ENCODE data around the gene STAT4. TPM values are rescaled to one million over a fixed set of nuclear protein-coding genes. Genes with fewer than 3 reads are reported as not detected.

The STAT4 gene
- total RNA-seq, 2 experiments from 2014 or later: 77.1 to 83.0 TPM

DNA sequence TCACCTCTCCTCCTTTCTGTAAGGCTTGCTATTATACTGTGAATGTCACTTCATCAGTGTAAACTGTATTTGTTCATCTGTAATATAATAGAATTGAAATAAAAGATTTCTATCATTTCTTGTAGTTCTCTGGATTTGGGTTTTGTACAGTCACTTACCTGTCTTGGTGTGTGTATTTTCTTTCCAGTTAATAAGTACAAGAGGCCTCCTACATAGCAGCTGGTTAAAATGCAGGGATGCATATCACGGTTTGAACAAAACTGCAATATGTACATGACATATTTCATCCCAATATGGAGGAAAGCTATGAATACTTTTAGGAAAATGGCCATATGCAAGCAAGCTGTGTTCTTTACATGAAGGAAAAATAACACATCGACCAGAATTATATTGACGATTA is 131.4 kb downstream of the STAT4 start:
- Mint-ChIP-seq H3K9me3 (no peaks in the 10 kb centered on the region), H3K27ac (no peak overlapping the region), H3K4me3 (no peak overlapping the region), H3K27me3 (no peaks in the 10 kb centered on the region), H3K4me1 (ENCODE audit: low read depth) (peaks cover 28% of the 10 kb centered on the region), H3K36me3 (ENCODE audit: low read depth) (peaks cover 3% of the 10 kb centered on the region)
- DNase-seq (no peak), ATAC-seq (ENCODE audit: poor library complexity) (no peak)
- TF ChIP-seq, protein P1, sequence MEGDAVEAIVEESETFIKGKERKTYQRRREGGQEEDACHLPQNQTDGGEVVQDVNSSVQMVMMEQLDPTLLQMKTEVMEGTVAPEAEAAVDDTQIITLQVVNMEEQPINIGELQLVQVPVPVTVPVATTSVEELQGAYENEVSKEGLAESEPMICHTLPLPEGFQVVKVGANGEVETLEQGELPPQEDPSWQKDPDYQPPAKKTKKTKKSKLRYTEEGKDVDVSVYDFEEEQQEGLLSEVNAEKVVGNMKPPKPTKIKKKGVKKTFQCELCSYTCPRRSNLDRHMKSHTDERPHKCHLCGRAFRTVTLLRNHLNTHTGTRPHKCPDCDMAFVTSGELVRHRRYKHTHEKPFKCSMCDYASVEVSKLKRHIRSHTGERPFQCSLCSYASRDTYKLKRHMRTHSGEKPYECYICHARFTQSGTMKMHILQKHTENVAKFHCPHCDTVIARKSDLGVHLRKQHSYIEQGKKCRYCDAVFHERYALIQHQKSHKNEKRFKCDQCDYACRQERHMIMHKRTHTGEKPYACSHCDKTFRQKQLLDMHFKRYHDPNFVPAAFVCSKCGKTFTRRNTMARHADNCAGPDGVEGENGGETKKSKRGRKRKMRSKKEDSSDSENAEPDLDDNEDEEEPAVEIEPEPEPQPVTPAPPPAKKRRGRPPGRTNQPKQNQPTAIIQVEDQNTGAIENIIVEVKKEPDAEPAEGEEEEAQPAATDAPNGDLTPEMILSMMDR (IDR thresholded peaks at IDR 0.05): no peak
- ChIA-PET CTCF (interaction anchor here (0.9 to 1.3 kb wide), 2 partner anchors 18 to 136 kb away, joined by 3 read pairs; no protein-coding TSS in a partner anchor), POLR2A (interaction anchor here (0.5 to 3.1 kb wide), 24 partner anchors 8 to 660 kb away, joined by 3 to 45 read pairs (median 6); partner anchors contain the start of genes GLS, NABP1 and STAT4)
- Histone ChIP-seq H3K27ac (ENCODE audit: low read depth in 1 of 2, low read length in 2 of 2) (peak overlapping the region in 1 of 2 donors; percentile 18), H3K36me3 (ENCODE audit: insufficient read depth, low read length) (no peaks in the 10 kb centered on the region), H3K9me3 (ENCODE audit: control insufficient read depth in 1 of 2, insufficient read depth in 1 of 2, low read length in 2 of 2) (no peaks in the 10 kb centered on the region), H3K4me1 (ENCODE audit: insufficient read depth, low read length) (peaks cover 60% of the 10 kb centered on the region), H3K4me3 (ENCODE audit: low read length) (no peak overlapping the region), H3K27me3 (ENCODE audit: control insufficient read depth in 1 of 2, insufficient read depth in 2 of 2, low read length in 2 of 2) (no peaks in the 10 kb centered on the region)
- intact Hi-C loops (cut with DNase I, micrococcal nuclease): loop anchor here in 1 of 2 experiments (5.0 to 10.0 kb wide), 2 partner anchors 137 to 1235 kb away; partner anchors contain the start of genes GLS, ORMDL1 and PMS1

DNA sequence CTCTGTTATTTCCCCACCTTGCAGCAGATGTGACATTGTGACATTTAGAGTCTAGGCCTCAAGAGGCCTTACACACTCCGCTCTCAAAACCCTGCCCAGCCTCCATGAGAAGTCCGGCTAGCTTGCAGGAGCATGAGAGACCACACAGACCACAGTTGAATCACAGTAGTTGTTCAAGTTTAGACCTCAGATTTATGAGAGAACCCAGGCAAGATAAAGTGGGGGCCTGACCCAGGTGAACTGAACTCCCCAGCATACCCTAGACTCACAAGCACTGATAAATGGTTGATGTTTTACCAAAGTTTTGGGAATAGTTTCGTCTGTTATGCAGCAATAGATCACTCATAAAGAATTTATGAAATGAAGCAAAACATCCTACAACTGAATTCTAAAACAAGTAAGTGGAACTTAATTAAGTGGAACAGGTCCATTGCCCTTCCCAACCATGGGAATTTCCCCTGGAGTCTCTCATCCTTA is 132.1 kb downstream of the STAT4 start:
- ChIA-PET POLR2A (interaction anchor here (2.0 to 3.1 kb wide), 5 partner anchors 8 to 138 kb away, joined by 5 to 45 read pairs (median 14); partner anchors contain the start of gene GLS), CTCF (no interaction called here)
- peak overlapping the region in 1 of 2 donors; percentile 4 for H3K27ac ChIP-seq (ENCODE audit: low read depth in 1 of 2, low read length in 2 of 2)
- ATAC-seq (ENCODE audit: poor library complexity) (no peak), DNase-seq (peak in 3 of 14 experiments; percentile 21 to 38 (median 29))
- intact Hi-C loops (cut with DNase I, micrococcal nuclease): loop anchor here in 1 of 2 experiments (5.0 to 10.0 kb wide), 2 partner anchors 136 to 1234 kb away; partner anchors contain the start of genes GLS, ORMDL1 and PMS1
- peaks cover 58% of the 10 kb centered on the region for H3K4me1 ChIP-seq (ENCODE audit: insufficient read depth, low read length)
- no peaks in the 10 kb centered on the region for H3K9me3 ChIP-seq (ENCODE audit: control insufficient read depth in 1 of 2, insufficient read depth in 1 of 2, low read length in 2 of 2)
- H3K36me3 ChIP-seq (ENCODE audit: insufficient read depth, low read length): no peaks in the 10 kb centered on the region
- no peak overlapping the region for H3K27ac Mint-ChIP-seq
- no peaks in the 10 kb centered on the region for H3K27me3 ChIP-seq (ENCODE audit: control insufficient read depth in 1 of 2, insufficient read depth in 2 of 2, low read length in 2 of 2)
- peaks cover 3% of the 10 kb centered on the region for H3K36me3 Mint-ChIP-seq (ENCODE audit: low read depth)
- no peaks in the 10 kb centered on the region for H3K27me3 Mint-ChIP-seq
- TF ChIP-seq, protein P1 (IDR thresholded peaks at IDR 0.05): no peak
- H3K4me3 Mint-ChIP-seq: peak overlapping the region; percentile 79
- H3K4me1 Mint-ChIP-seq (ENCODE audit: low read depth): peaks cover 28% of the 10 kb centered on the region
- H3K9me3 Mint-ChIP-seq: no peaks in the 10 kb centered on the region
- H3K4me3 ChIP-seq (ENCODE audit: low read length): peak overlapping the region; percentile 6

DNA sequence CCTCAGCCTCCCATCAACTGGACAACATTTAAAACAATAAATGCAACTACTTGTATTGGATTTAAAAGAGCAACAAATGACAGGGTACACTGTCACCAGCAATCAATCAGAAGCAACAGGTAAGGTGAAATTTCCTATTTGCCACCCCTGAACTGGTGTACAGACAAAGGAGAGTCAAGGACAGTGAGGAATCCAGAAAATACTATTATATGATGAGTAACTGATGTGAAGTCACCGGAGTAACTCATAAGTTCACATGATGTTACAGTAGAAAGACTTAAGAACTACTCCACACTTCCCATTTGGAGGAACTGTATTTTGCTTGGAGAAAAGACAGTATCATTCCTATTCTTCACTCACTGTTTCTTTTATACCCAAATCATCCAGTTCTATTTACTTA is 132.7 kb downstream of the STAT4 start:
- no peaks in the 10 kb centered on the region for H3K27me3 ChIP-seq (ENCODE audit: control insufficient read depth in 1 of 2, insufficient read depth in 2 of 2, low read length in 2 of 2)
- H3K4me1 ChIP-seq (ENCODE audit: insufficient read depth, low read length): peaks cover 52% of the 10 kb centered on the region
- ChIA-PET CTCF (no interaction called here), POLR2A (no interaction called here)
- H3K9me3 Mint-ChIP-seq: no peaks in the 10 kb centered on the region
- H3K27ac ChIP-seq (ENCODE audit: low read depth in 1 of 2, low read length in 2 of 2): no peak overlapping the region
- TF ChIP-seq, protein P1 (IDR thresholded peaks at IDR 0.05): no peak
- DNase-seq: no peak
- H3K27me3 Mint-ChIP-seq: no peaks in the 10 kb centered on the region
- peaks cover 28% of the 10 kb centered on the region for H3K4me1 Mint-ChIP-seq (ENCODE audit: low read depth)
- peaks cover 3% of the 10 kb centered on the region for H3K36me3 Mint-ChIP-seq (ENCODE audit: low read depth)
- H3K36me3 ChIP-seq (ENCODE audit: insufficient read depth, low read length): no peaks in the 10 kb centered on the region
- intact Hi-C loops (cut with DNase I, micrococcal nuclease): loop anchor here in 1 of 2 experiments (5.0 to 10.0 kb wide), 2 partner anchors 136 to 1233 kb away; partner anchors contain the start of genes GLS, ORMDL1 and PMS1
- no peak for ATAC-seq (ENCODE audit: poor library complexity)
- H3K9me3 ChIP-seq (ENCODE audit: control insufficient read depth in 1 of 2, insufficient read depth in 1 of 2, low read length in 2 of 2): no peaks in the 10 kb centered on the region
- H3K4me3 ChIP-seq (ENCODE audit: low read length): peak overlapping the region; percentile 6
- H3K27ac Mint-ChIP-seq: no peak overlapping the region
- peak overlapping the region; percentile 79 for H3K4me3 Mint-ChIP-seq

Data from CD4-positive, alpha-beta T cell (primary cell).